ENCODE data around the gene TMEM130. TPM values are rescaled to one million over a fixed set of nuclear protein-coding genes. Genes with fewer than 3 reads are reported as not detected.

Gene TMEM130
- total and polyA plus RNA-seq, 3 donors from 2014 or later = 84.6 to 131 (median 106) TPM

DNA sequence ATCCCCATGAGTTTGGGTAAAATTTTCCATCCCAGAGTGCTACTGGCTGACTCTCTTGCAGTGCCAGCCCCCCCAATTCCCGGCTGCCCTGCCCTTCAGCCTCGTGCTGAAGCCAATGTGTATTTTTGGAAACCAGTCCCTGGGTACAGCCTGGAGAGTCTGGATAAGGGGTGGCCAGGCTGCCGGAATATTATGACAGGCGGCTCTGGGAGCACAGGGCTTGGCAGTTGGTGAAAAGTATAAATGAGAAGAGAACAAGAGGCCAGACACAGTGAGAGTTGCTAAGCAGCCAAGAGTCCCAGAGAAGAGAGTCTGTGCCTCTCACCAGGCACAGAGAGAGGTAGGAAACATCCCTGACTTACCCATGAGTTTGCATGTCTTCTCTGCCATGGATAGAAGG is 53.6 kb downstream of the TMEM130 start:
- no peak for DNase-seq

DNA sequence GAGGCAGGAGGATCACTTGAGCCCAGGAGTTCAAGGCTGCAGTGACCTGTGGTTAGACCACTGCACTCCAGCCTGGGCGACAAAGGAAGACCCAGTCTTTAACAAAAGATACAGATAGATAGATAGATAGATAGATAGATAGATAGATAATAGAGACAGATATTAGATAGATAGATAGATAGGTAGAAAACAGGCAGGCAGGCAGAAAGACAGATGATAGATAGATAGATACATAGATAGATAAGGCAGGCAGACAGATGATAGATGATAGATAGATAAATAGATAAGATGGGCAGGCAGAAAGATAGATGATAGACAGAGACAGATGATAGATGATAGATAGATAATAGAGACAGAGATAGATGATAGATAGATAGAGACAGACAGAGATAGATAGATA is 54.5 kb downstream of the TMEM130 start:
- intact Hi-C loops (cut with DNase I; ENCODE audit: low total_unique reads) = no loop called here
- no peak for DNase-seq
- no peaks in the 10 kb centered on the region for H3K9me3 ChIP-seq
- H3K36me3 ChIP-seq (ENCODE audit: low read depth, missing control alignments) = no peaks in the 10 kb centered on the region
- H3K4me1 ChIP-seq = peaks cover 8% of the 10 kb centered on the region
- H3K27me3 ChIP-seq = no peaks in the 10 kb centered on the region
- WGBS, 2 donors = 85 to 93% methylated on average over 1 of the region's 1 CpG
- no peak overlapping the region for H3K27ac ChIP-seq
- H3K4me3 ChIP-seq = no peak overlapping the region
- TF ChIP-seq POLR2A (IDR thresholded peaks at IDR 0.05) = no peak
- TF ChIP-seq, protein P1, sequence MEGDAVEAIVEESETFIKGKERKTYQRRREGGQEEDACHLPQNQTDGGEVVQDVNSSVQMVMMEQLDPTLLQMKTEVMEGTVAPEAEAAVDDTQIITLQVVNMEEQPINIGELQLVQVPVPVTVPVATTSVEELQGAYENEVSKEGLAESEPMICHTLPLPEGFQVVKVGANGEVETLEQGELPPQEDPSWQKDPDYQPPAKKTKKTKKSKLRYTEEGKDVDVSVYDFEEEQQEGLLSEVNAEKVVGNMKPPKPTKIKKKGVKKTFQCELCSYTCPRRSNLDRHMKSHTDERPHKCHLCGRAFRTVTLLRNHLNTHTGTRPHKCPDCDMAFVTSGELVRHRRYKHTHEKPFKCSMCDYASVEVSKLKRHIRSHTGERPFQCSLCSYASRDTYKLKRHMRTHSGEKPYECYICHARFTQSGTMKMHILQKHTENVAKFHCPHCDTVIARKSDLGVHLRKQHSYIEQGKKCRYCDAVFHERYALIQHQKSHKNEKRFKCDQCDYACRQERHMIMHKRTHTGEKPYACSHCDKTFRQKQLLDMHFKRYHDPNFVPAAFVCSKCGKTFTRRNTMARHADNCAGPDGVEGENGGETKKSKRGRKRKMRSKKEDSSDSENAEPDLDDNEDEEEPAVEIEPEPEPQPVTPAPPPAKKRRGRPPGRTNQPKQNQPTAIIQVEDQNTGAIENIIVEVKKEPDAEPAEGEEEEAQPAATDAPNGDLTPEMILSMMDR (IDR thresholded peaks at IDR 0.05) = no peak

More for the DNA sequence above, 53.6 kb downstream of the TMEM130 start:
- TF ChIP-seq, protein P1 (IDR thresholded peaks at IDR 0.05) = no peak
- Histone ChIP-seq H3K27ac (no peak overlapping the region), H3K4me1 (peaks cover 8% of the 10 kb centered on the region), H3K36me3 (ENCODE audit: low read depth, missing control alignments) (no peaks in the 10 kb centered on the region), H3K4me3 (no peak overlapping the region), H3K27me3 (no peaks in the 10 kb centered on the region), H3K9me3 (no peaks in the 10 kb centered on the region)
- WGBS, 2 donors = 65 to 87% methylated on average over 4 of the region's 4 CpGs
- intact Hi-C loops (cut with DNase I; ENCODE audit: low total_unique reads) = no loop called here

DNA sequence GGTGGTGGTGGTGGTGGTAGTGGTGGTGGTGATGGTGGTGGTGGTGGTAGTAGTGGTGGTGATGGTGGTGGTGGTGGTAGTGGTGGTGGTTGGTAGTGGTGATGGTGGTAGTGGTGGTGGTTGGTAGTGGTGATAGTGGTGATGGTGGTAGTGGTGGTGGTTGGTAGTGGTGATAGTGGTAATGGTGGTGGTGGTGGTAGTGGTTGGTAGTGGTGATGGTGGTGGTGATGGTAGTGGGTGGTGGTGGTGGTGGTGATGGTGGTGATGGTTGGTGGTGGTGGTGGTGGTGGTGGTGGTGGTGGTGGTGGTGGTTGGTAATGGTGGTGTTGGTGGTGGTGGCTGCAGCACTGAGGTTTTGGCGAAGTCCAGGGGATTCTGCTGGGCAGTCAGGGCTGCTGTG is 58.5 kb downstream of the TMEM130 start:
- Histone ChIP-seq H3K4me3 (no peak overlapping the region), H3K27me3 (no peaks in the 10 kb centered on the region), H3K4me1 (no peaks in the 10 kb centered on the region), H3K36me3 (ENCODE audit: low read depth, missing control alignments) (no peaks in the 10 kb centered on the region), H3K9me3 (no peaks in the 10 kb centered on the region), H3K27ac (no peak overlapping the region)
- TF ChIP-seq POLR2A (IDR thresholded peaks at IDR 0.05) = no peak
- TF ChIP-seq, protein P1 (IDR thresholded peaks at IDR 0.05) = no peak
- intact Hi-C loops (cut with DNase I; ENCODE audit: low total_unique reads) = no loop called here
- WGBS, 2 donors = 74 to 100% methylated on average over 1 of the region's 1 CpG
- DNase-seq = no peak

- no peaks in the 10 kb centered on the region for H3K4me1 ChIP-seq
- H3K27me3 ChIP-seq = no peaks in the 10 kb centered on the region
- H3K4me3 ChIP-seq = no peak overlapping the region
- no peaks in the 10 kb centered on the region for H3K9me3 ChIP-seq
- peak; percentile 30 for DNase-seq
- TF ChIP-seq POLR2A (IDR thresholded peaks at IDR 0.05) = no peak
- TF ChIP-seq, protein P1 (IDR thresholded peaks at IDR 0.05) = no peak
- no peaks in the 10 kb centered on the region for H3K36me3 ChIP-seq (ENCODE audit: low read depth, missing control alignments)
- intact Hi-C loops (cut with DNase I; ENCODE audit: low total_unique reads) = no loop called here
- 56 to 57% methylated on average over 9 of the region's 9 CpGs for WGBS, 2 donors
- H3K27ac ChIP-seq = no peak overlapping the region
Measured at GRCh38 chr7:98810153-98810802, 59.5 kb downstream of the TMEM130 start.

All from testis (tissue), 3 donors.